ENCODE measurements around the gene GPX3.

The GPX3 gene

DNA sequence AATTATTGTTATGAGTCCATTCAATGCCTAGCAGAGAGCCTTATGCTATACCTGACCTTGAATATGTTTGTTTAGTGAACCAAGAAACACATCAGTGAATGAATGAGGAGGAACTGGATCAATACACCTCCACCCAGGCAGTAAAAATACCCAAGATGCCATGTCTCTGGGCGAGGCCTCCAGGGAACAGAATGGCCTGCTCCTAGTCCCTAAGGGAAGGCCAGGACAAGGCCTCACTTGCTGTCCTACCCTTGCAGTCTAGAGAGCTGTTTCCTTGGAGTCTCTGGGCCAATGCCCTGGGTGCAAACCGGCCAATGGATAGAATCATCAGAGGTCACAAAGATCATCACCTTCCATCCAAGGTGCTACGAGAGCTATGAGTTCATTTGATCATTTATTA lies 34.3 kb downstream of the GPX3 start:
- no peaks in the 10 kb centered on the region for H3K9me3 Mint-ChIP-seq
- H3K27me3 Mint-ChIP-seq, result no peaks in the 10 kb centered on the region
- no peak for ATAC-seq
- H3K4me1 Mint-ChIP-seq, result peaks cover 75% of the 10 kb centered on the region
- H3K36me3 Mint-ChIP-seq, result peaks cover 88% of the 10 kb centered on the region
- H3K4me3 Mint-ChIP-seq, result no peak overlapping the region
- peak overlapping the region; percentile 87 for H3K27ac Mint-ChIP-seq

DNA sequence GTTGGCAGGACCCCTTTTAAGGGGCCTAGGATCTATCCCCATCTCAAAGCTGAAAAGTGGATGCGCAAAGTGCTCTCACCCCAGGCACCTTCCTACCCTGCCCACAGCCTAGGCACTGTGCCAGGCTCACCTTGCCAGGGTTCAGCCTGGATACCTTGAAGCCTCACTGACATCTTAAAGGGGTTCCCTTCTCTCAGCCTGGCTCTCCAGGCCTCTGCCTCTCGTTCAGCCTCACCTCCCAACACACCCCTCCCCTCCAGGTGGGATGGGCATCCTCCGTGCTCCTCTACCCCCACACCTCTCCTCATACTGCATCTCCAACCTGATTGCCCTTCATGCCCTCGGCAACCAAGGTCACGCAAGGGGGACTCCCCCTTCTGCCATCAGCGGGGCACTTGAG lies 34.9 kb downstream of the GPX3 start:
- no peak overlapping the region for H3K4me3 Mint-ChIP-seq
- peaks cover 81% of the 10 kb centered on the region for H3K4me1 Mint-ChIP-seq
- H3K36me3 Mint-ChIP-seq, result peaks cover 88% of the 10 kb centered on the region
- peak overlapping the region; percentile 6 for H3K27ac Mint-ChIP-seq
- no peaks in the 10 kb centered on the region for H3K9me3 Mint-ChIP-seq
- no peak for ATAC-seq
- no peaks in the 10 kb centered on the region for H3K27me3 Mint-ChIP-seq

DNA sequence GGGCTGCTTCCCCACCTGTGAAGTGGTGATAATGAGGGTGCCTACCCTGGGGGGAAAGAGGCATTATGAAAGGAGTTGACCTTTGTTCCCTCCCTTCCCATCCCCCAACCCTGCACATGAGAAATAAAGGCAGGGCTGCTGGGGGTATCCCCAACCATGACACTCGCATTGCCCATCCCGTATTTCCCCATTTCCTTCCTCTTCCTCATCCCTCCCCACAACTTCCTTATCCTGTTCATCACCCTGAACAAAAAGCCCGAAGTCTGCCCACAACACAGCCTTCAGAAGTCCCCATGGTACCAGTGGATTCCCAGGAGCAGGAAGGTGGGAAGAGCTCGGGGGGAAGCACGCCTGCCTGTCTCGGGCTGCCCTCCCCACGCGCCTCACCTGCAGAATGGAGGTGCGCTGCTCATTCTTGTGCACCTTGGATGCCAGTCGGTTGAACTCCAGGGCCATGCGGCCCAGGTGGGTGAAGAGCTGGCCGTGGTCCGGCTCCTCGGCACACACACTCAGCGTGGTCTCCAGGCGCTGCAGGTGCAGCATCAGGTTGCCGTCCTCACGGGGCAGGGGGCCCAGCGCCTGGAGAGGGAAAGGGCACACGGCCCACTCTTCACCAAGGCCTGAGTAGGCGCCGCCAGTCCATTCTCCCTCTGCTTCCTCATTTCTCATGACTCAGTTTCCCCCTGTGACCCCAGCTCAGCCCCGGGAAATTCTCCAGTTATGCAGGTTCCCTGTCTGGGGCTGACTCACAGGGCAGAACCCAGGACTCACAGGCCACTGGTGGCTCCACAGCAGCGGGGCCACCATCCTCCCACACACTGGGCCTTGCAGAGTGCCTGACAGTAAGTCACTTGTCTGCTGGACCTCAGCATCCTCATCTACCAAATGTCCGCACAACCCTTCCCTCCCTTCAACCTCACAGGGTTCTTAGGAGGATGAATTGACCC lies 36.3 kb downstream of the GPX3 start:
- no peak for ATAC-seq
- Mint-ChIP-seq H3K4me3 (no peak overlapping the region), H3K27ac (peak overlapping the region; percentile 6), H3K9me3 (no peaks in the 10 kb centered on the region), H3K36me3 (peaks cover 91% of the 10 kb centered on the region), H3K27me3 (no peaks in the 10 kb centered on the region), H3K4me1 (peaks cover 88% of the 10 kb centered on the region)

DNA sequence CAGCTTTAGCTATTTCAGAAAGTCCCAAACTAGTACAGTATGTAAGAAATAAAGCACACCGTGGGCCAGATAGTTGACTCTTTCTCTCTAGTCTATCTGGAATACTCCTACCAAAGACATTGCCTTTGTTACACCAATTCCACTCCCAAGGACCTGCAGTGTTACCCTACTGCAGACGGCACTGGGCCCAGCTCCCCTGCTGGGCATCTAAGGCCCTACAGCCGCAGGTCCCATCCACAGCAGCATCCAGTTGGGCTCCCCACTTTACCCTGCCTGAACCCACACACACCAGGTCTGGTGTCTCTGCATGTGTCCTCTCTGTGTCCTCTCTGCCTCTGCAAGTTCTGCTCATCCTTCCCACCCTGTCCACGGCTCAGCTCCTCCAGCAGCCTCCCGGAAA lies 37.9 kb downstream of the GPX3 start:
- H3K27me3 Mint-ChIP-seq, result no peaks in the 10 kb centered on the region
- peaks cover 88% of the 10 kb centered on the region for H3K4me1 Mint-ChIP-seq
- no peak overlapping the region for H3K4me3 Mint-ChIP-seq
- H3K36me3 Mint-ChIP-seq, result peaks cover 91% of the 10 kb centered on the region
- ATAC-seq, result no peak
- H3K27ac Mint-ChIP-seq, result peak overlapping the region; percentile 89
- no peaks in the 10 kb centered on the region for H3K9me3 Mint-ChIP-seq

DNA sequence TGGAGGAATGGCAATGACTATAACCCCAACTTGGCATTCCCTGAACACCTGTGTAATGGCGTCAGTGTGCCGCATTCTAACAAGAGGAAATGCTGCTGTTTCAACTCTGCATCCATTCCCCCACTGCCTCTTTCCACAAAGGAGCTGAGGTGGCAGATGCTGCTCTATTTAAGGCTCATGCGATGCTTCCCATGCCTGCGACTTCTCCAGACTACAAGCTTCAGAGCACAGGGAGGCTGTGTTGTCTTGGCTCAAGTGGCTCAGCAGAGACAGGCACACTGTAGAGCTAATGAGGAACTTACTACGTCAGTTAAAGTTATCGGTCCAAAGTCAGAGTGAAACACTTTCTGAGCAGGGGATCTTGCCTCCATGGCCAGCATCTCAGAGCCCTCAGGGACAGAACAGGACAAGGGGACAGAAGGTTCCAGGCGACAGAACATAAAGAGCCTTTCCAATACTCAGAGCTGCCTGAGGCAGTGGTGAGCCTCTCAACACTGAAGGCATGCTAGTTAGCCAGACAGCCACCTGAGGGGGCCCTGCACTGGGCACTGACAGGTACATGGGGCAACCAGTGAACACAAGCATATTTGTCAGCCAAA lies 38.6 kb downstream of the GPX3 start:
- H3K4me1 Mint-ChIP-seq, result peaks cover 91% of the 10 kb centered on the region
- peak overlapping the region; percentile 89 for H3K27ac Mint-ChIP-seq
- H3K27me3 Mint-ChIP-seq, result no peaks in the 10 kb centered on the region
- H3K9me3 Mint-ChIP-seq, result no peaks in the 10 kb centered on the region
- H3K4me3 Mint-ChIP-seq, result peak overlapping the region; percentile 71
- H3K36me3 Mint-ChIP-seq, result peaks cover 91% of the 10 kb centered on the region
- peak; percentile 58 for ATAC-seq

DNA sequence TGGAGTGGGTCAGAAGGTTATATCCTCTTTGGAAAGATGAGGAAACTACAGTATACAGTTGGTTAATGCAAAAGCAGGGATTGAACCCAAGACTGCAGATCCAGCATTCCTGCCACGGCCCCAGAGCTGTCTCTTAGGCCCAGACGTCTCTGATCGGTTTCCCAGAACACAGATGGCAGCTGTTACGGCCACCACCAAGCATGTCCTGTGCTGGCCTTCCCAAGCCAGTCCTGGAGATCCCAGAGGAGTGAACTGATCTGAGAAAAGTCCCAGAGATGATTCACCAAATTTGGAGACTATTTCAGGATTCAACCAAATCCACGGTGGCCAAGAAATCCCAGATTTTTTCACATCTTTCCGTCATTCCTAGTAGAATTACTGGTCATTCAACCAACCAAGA lies 40.4 kb downstream of the GPX3 start:
- H3K27me3 Mint-ChIP-seq, result no peaks in the 10 kb centered on the region
- H3K27ac Mint-ChIP-seq, result peak overlapping the region; percentile 89
- H3K4me1 Mint-ChIP-seq, result peaks cover 95% of the 10 kb centered on the region
- peak overlapping the region; percentile 56 for H3K4me3 Mint-ChIP-seq
- no peak for ATAC-seq
- H3K36me3 Mint-ChIP-seq, result peaks cover 86% of the 10 kb centered on the region
- no peaks in the 10 kb centered on the region for H3K9me3 Mint-ChIP-seq

DNA sequence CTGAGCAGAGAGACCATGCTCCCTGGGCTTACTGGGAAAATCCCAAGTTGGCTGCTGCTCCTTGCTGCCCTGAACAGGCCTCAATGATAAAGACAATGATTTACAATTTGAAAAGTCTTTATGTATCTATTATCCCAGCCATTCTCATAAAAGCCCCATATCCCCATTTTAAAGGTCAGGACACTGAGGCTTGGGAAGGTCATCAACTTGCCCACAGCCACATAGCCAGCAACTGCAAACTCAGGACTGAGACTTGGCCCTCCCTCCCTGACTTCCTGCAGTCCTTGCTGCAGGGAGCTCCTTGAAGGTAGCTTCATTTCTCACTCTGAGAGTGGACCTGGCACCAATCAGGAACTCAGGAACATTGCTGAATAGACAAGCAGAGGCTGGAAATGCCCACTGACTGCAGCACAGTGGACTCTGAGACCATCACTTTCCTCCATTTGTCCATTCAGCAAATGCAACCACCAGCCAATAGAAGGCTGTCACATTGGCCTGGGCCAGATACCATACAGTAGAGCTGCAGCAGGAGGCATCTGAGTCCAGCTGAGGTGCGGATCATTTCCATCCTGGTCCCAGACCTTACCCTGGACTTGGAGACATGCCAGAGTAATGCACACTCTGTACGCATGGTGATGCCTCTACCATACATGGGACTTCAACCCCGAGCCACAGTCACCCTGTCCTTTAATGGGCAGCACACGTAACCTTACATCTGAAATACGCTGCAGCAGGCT lies 42.2 kb downstream of the GPX3 start:
- H3K36me3 Mint-ChIP-seq, result peaks cover 87% of the 10 kb centered on the region
- peaks cover 96% of the 10 kb centered on the region for H3K4me1 Mint-ChIP-seq
- H3K27me3 Mint-ChIP-seq, result no peaks in the 10 kb centered on the region
- H3K4me3 Mint-ChIP-seq, result no peak overlapping the region
- peak overlapping the region; percentile 89 for H3K27ac Mint-ChIP-seq
- no peak for ATAC-seq
- H3K9me3 Mint-ChIP-seq, result no peaks in the 10 kb centered on the region

DNA sequence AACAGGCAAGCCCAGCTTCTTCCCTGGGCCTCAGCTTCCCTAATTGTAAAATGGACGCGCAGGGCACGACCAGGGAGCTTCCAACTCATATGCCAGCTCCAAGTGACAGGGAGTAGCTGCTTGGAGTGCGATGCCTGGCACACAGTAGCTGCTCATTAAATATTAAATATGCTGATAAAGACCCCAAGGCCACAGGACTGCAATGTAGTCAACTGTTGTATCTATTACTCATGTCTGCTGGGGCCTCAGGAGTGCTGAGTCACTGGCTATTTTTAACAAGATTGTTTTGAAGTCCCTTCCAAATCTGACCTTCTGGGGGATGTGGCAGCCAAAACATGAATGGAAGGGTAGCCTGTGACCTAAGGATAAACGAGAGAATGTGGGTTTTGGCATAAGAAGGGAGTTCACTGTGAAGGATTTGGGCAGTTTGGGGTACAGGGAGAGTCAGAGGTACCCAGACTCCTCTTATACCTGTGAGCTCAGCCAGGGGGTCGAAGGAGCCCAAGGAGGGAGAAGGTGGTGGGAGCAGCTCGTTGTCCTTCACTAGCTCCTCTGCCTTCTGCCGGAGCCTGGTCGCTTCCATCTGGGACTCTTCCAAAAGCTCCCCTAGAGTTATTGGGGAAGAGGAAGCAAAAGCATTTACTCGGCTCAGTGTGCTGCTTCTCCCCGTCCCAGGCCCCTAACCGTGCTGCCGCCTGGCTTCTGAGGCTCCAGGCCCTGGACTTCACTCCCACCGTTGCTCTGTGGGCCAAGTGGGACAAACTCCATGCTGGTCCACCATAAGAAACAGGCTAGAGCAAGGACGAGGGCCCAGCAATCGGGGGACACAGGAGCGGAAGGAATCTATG lies 43.0 kb downstream of the GPX3 start:
- H3K4me3 Mint-ChIP-seq, result peak overlapping the region; percentile 18
- H3K27me3 Mint-ChIP-seq, result no peaks in the 10 kb centered on the region
- no peak for ATAC-seq
- H3K4me1 Mint-ChIP-seq, result peaks cover 100% of the 10 kb centered on the region
- H3K36me3 Mint-ChIP-seq, result peaks cover 90% of the 10 kb centered on the region
- no peaks in the 10 kb centered on the region for H3K9me3 Mint-ChIP-seq
- H3K27ac Mint-ChIP-seq, result peak overlapping the region; percentile 88

DNA sequence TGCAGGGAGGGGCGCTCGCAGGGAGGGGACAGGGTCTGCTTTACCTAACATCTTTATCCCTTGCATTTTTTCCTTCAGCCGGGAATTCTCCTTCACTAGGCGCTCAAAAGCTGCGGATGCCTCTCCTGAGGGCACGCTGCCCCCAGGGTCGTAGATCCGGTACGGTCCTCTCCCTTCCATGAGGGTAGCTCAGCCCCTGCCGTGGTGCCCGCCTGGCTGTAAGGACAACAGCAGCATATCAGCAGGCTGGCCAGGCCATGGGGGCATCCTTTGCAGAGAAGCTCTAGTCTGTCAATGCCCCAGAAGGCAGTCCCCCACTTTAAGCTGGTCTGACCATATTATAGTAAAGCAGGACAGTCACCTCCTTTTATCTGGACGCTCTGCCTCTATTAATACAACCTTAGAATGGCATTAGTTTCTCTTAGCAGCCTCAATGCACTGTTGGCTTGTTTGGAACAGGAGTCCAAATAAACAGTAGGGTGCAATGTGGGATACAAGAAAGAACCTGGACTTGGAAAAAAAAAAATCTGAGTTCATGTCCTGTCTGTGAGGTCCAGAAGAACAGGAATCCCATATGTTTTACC lies 44.6 kb downstream of the GPX3 start:
- Mint-ChIP-seq H3K4me1 (peaks cover 100% of the 10 kb centered on the region), H3K27me3 (no peaks in the 10 kb centered on the region), H3K36me3 (peaks cover 81% of the 10 kb centered on the region), H3K9me3 (no peaks in the 10 kb centered on the region), H3K27ac (peak overlapping the region; percentile 88), H3K4me3 (peak overlapping the region; percentile 75)
- no peak for ATAC-seq

DNA sequence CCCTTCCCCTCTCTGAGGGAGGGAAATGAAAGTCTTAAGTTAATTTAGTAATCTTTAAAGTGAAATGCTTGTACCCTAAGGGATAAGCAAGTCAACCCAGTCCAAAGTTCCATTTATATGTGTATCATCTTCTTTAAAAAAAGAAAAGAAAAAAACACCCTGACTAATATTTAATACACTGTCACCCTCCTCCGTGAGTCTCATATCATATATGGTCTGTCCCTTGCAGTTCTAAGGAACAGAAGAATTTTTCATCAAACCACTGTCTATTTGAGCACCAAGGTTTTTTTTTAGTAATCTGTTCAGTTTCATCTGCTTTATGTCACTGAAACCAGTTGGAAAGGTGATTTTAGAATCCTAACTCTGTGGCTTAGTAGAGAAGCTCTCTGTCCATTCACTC lies 45.2 kb downstream of the GPX3 start:
- H3K36me3 Mint-ChIP-seq, result peaks cover 78% of the 10 kb centered on the region
- peak; percentile 24 for ATAC-seq

DNA sequence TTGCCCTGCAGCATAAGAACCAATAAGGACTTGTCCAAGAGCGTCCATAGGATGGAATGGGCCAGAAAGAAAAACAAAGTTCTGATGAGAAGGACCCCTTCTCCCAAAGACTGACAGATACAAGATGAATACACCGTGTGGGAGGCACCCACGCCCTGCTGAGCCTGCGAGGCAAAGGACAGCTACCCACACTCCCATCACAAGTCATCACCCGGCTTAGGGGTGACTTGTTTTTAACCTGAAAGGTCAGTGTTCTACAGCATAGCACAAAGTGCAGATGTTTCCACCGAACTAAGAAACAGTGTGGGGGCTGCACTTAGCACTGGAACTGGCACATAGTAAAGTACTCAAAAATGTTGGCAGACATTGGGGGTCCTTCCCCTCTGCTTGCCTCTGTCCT lies 46.5 kb downstream of the GPX3 start:
- peak overlapping the region; percentile 88 for H3K27ac Mint-ChIP-seq

More for the DNA sequence above, 45.2 kb downstream of the GPX3 start:
- H3K27me3 Mint-ChIP-seq, result no peaks in the 10 kb centered on the region
- peak overlapping the region; percentile 75 for H3K4me3 Mint-ChIP-seq
- peaks cover 100% of the 10 kb centered on the region for H3K4me1 Mint-ChIP-seq
- peak overlapping the region; percentile 88 for H3K27ac Mint-ChIP-seq
- H3K9me3 Mint-ChIP-seq, result no peaks in the 10 kb centered on the region

DNA sequence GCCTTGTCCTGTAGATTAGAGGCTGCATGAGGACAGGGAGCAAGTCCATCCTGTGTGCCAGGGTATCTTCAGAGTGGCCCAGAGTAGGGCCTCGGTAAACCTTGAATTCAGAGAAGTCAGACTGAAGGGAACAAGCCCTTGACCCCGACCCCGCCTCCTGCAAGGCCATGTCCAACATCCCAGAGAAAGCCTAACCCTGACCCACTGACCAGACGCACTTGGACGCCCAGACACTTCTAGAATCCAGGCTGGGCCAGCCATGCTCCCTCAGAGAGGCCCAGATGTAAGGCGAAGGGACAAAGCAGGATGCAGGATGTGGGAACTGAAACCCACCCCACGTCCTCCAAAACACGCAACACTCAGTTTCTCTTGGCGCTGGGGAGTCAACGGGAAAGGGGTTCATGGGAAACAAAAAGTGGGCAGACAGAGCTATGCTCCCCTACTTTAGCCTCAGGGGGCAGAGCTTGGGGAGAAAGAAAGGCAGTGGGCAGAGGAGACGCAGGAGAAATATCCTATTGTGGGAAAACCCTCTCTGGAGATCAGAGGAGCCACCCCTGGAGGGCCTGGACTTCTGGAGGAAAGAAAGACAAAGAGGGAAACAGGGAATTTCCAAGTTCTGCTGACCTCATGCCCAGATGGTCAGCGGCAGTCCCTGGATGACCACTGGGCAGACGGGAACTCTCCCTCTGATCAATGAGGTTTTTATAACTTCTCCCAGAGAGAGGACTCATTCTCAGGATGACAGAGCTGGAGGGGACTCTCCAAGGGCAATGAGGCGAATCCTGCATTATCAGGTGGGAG lies 47.4 kb downstream of the GPX3 start:
- peak overlapping the region; percentile 88 for H3K27ac Mint-ChIP-seq
- H3K27me3 Mint-ChIP-seq, result no peaks in the 10 kb centered on the region
- H3K4me3 Mint-ChIP-seq, result peak overlapping the region; percentile 75
- no peaks in the 10 kb centered on the region for H3K9me3 Mint-ChIP-seq
- no peak for ATAC-seq
- H3K4me1 Mint-ChIP-seq, result peaks cover 100% of the 10 kb centered on the region
- peaks cover 76% of the 10 kb centered on the region for H3K36me3 Mint-ChIP-seq

More for the DNA sequence above, 46.5 kb downstream of the GPX3 start:
- Mint-ChIP-seq H3K4me1 (peaks cover 100% of the 10 kb centered on the region), H3K36me3 (peaks cover 76% of the 10 kb centered on the region), H3K4me3 (peak overlapping the region; percentile 75), H3K27me3 (no peaks in the 10 kb centered on the region), H3K9me3 (no peaks in the 10 kb centered on the region)
- peak; percentile 65 for ATAC-seq

DNA sequence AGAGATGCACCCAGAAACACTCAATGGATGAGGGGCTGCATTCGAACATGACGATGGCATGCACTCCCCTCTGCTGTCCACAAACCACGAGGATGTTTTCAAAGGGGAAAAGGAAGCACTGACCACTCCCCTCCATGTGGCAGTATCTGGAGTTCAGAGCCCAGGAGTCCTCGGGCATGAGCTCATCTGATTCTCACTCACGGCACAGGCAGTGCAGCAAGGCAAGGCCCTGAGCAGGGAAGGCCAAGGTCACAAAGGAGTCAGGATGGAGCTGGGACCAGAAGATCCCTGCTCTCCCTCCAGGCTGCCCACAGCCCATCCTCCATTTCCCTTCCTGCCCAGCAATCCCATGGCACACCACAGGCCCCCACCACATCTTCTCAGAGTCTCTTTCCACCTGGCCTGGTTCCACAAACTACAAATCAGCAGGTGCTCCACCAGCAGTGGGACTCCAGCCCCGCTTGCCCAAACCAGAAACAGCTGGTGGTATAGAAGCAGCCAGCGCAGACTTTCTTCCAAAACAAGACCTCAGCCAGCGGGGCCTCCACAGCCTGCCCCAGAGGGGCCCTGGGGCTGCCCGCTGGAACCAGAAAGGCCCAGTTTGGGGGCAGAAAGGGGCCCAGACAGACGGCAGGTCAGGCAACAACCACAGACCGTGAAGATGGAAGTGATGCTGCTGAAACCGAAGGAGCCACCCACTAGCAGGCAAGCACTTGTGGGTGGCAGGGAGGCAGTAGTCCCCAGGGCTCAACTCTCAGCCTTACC lies 48.2 kb downstream of the GPX3 start:
- Mint-ChIP-seq H3K36me3 (peaks cover 76% of the 10 kb centered on the region), H3K27me3 (no peaks in the 10 kb centered on the region), H3K27ac (peak overlapping the region; percentile 88), H3K4me3 (peak overlapping the region; percentile 75), H3K4me1 (peaks cover 100% of the 10 kb centered on the region), H3K9me3 (no peaks in the 10 kb centered on the region)
- ATAC-seq, result peak; percentile 88

Measured in stimulated activated memory B cell treated with anti-CD40 and anti-IgM and Interleukin-4, amounts not matched to agents 10 μg/mL and 1 μg/mL and 100 μg/mL, for 72 hours (primary cell).